ENCODE results near the gene ACTL6B.

- no peak for TF ChIP-seq EZH2 (IDR thresholded peaks at IDR 0.05; ENCODE audit: low read length)
- TF ChIP-seq, protein P1, sequence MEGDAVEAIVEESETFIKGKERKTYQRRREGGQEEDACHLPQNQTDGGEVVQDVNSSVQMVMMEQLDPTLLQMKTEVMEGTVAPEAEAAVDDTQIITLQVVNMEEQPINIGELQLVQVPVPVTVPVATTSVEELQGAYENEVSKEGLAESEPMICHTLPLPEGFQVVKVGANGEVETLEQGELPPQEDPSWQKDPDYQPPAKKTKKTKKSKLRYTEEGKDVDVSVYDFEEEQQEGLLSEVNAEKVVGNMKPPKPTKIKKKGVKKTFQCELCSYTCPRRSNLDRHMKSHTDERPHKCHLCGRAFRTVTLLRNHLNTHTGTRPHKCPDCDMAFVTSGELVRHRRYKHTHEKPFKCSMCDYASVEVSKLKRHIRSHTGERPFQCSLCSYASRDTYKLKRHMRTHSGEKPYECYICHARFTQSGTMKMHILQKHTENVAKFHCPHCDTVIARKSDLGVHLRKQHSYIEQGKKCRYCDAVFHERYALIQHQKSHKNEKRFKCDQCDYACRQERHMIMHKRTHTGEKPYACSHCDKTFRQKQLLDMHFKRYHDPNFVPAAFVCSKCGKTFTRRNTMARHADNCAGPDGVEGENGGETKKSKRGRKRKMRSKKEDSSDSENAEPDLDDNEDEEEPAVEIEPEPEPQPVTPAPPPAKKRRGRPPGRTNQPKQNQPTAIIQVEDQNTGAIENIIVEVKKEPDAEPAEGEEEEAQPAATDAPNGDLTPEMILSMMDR (optimal IDR thresholded peaks at IDR 0.05 in 1 of 3, IDR thresholded peaks at IDR 0.05 in 1 of 3, conservative IDR thresholded peaks at IDR 0.05 in 1 of 3; ENCODE audit: extremely low read depth in 1 of 3, insufficient read depth in 2 of 3, low read length in 3 of 3): no peak
These were observed 57.8 kb downstream of the ACTL6B start for GRCh38 chr7:100598425-100598824.
